GM12892 (cell line): Measurements from ENCODE around the gene RNF43.

Experiments
- POLR2A ChIP-seq: IDR thresholded peaks from 2 replicates; pipeline ENCODE4 v1.6.1; 2011; ENCODE audit warnings: low read depth, low read length, control low read depth
- POLR2AphosphoS5 ChIP-seq: IDR thresholded peaks from 2 replicates; pipeline ENCODE4 v1.6.1; 2011; ENCODE audit warnings: low read depth, low read length, control low read depth
- TAF1 ChIP-seq: IDR thresholded peaks from 2 replicates; pipeline ENCODE4 v1.6.1; 2011; ENCODE audit warnings: low read depth, mild to moderate bottlenecking, control low read depth, low read length, borderline replicate concordance

- TF ChIP-seq POLR2A (no peak), TAF1 (no peak), POLR2AphosphoS5 (no peak)
These were observed 6.5 kb downstream of the RNF43 start for GRCh38 chr17:58410714-58411407.
